Measurements from ENCODE around the gene UBE2J1.
"Not testable (repeated sequence)": the region's sequence is repeated elsewhere in the genome, so short reads cannot be mapped to it uniquely, and the experiment has no call there.

UBE2J1 gene

DNA sequence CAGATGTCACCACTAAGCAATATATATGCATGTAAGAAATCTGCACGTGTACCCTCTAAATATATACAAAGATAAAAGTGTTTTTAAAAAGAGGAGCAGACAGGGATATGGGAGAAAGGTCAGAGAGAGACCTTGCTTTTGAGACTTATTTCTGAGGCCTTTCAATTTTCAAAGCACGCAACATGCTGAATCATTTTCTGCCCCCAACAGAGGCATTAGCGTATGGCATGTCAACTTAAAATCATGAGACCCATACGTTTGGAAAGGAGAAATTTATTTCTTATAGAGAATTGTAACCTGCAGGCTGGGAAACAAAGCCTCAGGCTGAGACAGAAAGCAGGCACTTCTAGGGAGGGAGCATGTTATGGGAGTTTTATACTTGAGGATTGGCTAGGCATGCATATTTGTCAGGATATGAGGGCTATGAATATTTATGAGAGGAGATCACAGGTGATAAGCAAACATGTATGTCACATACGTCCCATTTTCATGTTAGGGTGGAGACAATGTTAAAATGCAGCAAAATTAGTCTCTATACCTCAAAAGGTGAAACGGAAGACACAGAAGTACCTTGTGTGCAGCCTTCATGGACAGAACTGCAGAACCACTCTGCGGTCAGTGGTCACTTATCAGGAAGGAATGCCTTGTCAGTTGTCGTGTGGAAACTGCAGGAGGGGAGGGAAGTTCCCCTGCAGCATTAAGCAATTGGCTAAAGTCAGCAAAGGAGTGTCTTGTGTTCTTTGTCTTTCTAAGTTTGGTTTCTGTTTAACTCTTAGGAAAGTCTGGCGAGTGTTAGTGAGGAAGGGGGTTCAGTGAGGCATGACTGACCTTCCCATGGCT is 31.2 kb downstream of the UBE2J1 start:
- DNase-seq (ENCODE audit: low read depth in 1 of 2, low spot score in 1 of 2), result no peak

DNA sequence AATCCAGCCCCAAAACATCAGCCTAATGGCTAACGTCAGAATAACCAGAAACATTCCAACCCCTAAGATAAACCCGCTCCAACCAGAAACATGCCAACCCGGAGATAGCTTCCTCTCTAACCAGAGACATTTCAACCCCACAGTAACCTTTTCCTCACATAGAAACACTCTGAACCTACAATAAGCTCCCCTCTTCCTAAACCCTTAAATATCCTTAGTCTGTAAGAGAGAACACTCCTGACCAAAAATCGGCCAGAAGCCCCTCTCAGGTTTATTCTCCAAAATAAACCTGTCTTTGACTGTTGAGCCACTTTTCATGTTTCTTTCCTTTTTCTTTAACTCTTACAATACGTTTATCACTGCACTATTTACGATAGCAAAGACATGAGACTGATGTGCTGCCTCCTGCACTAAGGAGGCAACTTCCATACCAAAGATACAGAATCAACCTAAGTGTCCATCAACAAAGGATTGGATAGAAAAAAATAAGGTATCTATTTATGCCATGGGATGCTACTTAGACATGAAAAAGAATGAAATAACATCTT is 32.4 kb downstream of the UBE2J1 start:
- DNase-seq (ENCODE audit: low read depth in 1 of 2, low spot score in 1 of 2), result no peak

DNA sequence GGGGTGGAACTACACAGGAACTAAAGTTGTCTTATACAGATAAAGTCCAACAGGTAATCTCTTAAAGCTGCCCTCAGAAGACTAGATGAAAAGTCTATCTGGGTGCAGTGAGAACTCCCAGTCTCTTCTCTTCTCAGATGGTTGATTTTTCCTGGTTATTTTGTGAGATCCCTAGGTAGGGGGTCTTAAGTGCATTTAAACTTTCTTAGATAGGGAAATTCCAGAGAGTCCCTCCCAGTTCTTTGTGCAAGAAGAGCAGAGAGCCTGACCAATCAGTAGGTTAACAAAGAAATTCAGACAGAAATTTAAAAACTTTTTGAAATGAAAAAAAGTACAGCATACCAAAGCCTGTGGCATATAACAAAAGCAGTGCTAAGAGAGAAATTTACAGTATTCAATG is 35.5 kb downstream of the UBE2J1 start:
- DNase-seq (ENCODE audit: low read depth in 1 of 2, low spot score in 1 of 2), result no peak

DNA sequence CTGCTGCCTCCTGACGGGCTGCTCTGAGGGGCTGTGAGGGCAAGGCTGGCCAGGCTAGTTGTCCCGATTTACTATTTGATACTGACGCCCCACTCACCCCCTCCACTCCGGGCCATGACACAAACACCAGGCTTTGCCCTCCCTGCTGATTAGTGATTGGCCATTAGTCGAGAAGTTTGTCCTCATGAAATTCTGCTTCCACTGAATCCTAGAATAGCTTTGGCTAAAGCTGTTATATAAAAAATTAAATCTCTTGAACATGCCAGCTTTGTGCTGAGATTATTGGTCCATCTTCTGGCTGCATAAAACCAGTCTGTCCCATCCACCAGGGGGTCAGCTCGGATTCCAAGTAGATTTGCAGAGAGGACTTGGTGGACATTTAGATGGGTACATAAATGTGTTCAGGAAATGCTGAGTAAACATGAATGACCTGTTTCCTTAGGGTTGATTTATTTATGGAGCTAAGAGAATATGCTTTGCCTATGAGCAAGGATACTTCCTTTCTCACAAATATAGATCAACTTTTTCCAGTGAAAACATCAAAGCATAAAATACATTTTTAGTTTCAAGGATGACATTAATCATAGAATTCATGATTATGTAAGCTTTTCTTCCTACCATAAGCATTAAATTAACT is 37.2 kb downstream of the UBE2J1 start, which contains the start of gene GABRR2:
TSS of gene GABRR2 (minus strand) at position 51 of the 637 bp plus-strand sequence. CDS start 134 bp downstream, outside the sequence.
- no peak for DNase-seq (ENCODE audit: low read depth in 1 of 2, low spot score in 1 of 2)

DNA sequence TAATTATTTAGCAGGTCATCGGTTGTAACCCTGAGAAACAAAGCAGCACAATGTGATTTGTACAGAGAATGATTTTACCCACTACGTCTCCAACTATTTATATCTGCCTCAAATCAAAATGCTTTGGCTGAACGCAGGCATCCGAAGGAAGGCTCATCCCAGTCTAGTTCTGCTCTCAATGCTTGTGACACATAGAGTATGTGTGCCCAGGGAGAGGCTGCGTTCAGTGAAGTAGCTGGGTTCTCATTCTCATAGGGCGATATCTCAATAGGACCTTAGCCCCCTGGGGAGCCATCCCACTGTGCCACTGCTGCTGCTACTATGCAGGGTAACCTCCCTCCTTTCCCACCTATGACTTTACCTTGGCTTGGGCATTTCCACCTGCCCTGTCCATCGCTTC is 37.8 kb downstream of the UBE2J1 start:
- no peak for DNase-seq (ENCODE audit: low read depth in 1 of 2, low spot score in 1 of 2)

DNA sequence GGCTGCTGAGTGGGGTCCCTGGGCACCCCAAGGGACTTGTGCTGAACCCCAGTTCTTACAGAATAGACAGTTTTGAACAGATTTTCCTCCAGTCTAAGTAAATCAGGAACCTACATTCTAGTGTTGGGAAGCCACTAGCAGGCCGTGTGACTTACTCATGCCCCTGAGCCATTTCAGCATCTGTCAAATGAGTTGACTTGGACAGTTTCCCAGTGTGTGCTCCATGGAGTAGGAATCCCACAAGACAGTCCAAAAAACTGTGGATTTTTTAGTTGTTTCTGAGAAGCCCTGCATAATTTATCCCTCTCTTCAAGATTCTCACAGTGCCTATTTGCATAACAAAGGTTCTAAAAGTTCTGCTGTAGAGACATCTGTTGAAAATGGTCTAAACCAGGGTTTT is 39.5 kb downstream of the UBE2J1 start:
- DNase-seq (ENCODE audit: low read depth in 1 of 2, low spot score in 1 of 2), result no peak

DNA sequence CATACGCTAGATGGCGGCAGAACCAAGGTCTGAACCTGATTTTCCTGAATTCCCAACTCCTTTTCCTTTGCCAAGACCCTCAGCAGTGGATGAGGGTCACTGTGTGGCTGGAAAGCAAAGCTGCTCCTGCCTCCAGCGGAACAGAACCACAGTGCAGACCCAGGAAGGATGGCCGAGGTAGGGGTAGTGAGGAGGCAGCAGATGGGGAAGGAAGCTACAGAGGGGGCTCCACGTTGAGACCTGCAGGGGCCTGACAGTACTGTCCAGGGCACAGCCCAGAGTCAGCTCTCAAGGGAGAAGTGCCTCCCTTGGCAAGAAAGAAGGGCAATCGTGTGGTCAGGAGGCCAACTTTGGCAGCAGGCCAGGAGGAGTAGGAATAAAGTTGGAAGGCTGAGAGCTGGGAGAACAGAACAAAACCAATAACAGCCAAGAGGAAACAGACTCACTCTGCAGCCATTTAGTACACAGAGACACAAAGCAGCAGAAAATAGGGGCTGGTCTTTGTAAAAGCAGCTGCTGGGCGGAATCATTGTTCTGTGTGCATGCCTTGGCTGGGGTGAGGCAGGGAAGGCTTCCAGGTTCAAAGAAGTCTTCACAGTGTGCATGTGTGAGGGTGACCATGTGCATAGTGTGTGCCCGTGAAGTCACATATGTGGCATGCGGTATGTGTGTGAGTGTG is 40.5 kb downstream of the UBE2J1 start:
- DNase-seq (ENCODE audit: low read depth in 1 of 2, low spot score in 1 of 2), result no peak

DNA sequence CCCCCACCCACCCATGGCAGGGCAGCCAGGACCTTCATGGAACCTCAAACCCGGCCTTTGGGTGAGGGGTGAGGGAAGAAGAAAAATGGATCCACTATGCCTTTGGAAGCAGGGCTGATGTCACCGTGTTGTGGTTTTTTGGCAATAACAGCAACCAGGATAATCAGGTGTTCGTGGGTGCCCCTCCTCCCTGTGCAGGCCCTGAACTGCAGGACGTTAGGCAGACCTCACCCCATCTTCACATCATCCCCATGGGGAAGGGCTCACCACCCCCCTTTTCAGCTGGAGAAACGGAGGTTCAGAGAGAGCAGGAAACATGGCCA is 41.0 kb downstream of the UBE2J1 start:
- DNase-seq (ENCODE audit: low read depth in 1 of 2, low spot score in 1 of 2), result no peak

DNA sequence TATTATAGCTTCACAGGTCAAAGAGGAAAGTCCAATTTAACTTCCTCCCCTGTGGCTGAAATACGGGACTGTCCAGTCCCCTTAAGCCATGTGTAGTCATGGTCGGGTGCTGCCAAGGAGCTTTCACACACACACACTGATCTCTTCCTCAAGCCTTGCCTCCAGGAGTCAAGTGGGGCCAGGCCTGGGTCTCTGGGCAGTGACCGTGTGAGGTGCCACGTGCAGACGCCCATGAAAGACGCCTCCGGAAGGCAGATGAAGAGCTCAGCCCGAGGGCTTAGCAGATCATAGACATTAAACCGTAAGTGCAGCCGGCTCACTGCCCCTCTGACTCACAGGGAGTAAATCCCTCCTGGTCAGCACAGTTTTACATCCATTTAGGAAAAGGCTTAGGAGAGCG is 41.6 kb downstream of the UBE2J1 start:
- no peak for DNase-seq (ENCODE audit: low read depth in 1 of 2, low spot score in 1 of 2)

DNA sequence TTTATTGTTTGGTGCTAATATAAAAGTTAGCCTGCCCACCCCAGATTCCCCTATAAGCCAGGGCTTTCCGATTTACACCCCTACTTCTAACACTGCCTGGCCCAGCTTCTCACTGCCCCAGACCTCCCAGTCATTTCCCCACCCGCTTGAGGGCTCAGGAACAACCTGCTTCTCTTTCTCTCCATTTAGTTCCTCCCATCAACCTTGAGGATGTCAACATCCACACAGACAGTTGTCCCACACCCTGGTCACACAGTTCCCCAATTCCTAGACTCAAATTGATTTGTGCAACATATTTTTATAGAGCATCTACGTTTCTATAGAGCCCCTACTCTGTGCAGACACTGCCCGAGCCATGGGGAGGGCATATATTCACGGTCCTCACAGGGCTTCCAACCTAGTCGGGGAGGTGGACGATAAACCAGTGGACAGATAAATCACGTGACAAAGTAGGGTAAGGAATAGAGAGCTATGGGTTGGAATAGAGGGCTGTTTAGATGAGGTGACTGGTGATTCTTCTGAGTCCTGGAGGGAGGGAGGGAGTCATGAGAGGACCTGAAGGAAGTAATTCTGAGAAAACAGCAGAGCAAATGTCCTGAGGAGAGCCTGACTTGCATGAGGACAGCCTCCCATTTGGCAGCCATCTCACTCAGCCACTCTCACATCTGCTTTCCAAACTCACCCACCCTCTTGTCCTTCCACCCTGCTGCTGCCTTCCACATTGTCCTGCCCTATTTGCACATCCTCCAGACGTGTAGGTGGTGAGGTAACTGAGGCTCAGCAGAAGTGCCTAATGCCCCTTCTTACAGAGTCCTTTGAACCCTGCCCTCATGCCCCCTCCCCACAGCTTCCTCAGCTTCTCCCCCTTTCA is 43.8 kb downstream of the UBE2J1 start:
- no peak for DNase-seq (ENCODE audit: low read depth in 1 of 2, low spot score in 1 of 2)

DNA sequence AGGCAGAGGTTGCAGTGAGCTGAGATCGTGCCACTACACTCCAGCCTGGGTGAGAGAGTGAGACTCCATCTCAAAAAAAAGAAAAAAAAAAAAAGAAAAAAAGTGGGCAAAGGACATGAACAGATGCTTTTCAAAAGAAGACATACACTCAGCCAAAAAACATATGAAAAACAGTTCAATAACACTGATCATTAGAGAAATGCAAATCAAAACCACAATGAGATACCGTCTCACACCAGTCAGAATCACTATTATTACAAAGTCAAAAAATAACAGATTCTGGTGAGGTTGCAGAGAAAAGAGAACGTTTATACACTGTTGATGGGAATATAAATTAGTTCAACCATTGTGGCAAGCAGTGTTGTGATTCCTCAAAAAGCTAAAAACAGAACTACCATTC is 48.0 kb downstream of the UBE2J1 start:
- DNase-seq (ENCODE audit: low read depth in 1 of 2, low spot score in 1 of 2), result not testable (repeated sequence)

DNA sequence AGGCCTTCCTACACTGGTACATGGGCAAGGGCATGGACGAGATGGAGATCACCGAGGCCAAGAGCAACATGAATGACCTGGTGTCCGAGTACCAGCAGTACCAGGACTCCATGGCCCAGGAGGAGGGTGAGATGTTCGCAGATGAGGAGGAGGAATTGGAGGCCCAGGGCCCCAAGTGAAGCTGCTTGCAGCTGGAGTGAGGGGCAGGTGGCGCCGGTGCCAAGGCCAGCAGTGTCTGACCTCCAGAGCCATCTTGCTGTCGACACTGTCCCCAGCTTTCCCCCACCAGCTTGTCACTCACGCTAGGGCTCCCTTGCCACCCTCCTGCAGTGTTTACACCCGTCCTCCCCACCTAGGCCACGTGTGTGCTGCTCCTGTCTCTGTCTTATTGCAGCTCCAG is 49.6 kb downstream of the UBE2J1 start:
- no peak for DNase-seq (ENCODE audit: low read depth in 1 of 2, low spot score in 1 of 2)

DNA sequence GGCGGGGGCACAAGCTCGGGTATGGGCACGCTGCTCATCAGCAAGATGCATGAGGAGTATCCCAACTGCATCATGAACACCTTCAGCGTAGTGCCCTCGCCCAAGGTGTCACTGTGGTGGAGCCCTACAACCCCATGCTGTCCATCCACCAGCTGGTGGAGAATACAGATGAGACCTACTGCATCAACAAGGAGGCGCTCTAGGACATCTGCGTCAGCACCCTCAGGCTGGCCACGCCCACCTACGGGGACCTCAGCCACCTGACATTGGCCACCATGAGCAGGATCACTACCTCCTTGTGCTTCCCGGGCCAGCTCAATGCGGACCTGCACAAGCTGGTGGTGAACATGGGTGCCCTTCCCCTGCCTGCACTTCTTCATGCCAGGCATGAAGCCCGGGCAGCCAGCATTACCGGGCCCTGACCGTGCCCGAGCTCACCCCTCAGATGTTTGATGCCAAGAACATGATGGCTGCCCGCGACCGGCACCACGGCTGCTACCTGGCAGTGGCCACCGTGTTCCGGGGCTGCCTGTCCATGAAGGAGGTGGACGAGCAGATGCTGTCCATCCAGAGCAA is 50.2 kb downstream of the UBE2J1 start:
- DNase-seq (ENCODE audit: low read depth in 1 of 2, low spot score in 1 of 2), result no peak

DNA sequence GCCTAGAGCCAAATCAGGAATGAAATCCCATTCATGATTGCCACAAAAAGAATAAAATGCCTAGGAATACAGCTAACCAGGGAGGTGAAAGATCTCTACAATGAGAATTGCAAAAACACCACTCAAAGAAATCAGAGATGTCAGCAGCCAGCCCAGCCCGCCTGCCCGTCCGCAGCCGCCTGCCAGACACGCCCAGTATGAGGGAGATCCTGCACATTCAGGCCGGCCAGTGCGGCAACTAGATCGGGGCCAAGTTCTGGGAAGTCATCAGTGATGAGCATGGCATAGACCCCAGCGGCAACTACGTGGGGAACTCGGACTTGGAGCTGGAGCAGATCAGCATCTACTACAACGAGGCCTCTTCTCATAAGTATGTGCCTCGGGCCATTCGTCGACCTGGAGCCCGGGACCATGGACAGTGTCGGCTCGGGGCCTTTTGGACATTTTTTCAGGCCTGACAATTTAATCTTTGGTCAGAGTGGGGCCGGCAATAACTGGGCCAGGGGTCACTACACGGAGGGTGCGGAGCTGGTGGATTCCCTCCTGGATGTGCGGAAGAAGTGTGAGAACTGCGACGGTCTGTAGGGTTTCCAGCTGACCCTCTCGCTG is 50.8 kb downstream of the UBE2J1 start:
- DNase-seq (ENCODE audit: low read depth in 1 of 2, low spot score in 1 of 2), result no peak

DNA sequence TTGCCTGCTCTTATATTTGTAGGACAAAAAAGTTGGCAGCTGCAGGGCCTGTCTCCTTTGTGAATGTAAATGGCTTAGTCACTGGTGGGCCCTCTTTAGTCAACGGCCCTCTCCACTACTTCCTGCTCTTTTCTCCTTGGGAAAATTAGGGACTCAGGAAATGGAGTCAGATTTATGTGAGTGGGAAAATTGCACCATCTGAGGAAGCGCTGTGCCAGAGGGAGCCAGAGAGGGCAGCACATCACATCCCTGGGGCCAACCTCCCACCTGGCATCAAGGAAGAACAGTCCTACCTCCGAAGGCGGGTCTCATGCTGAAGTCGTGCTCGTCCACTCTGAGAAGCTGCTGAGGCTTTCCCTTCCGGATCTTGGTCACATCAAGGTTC is 53.1 kb downstream of the UBE2J1 start:
- DNase-seq (ENCODE audit: low read depth in 1 of 2, low spot score in 1 of 2), result no peak

DNA sequence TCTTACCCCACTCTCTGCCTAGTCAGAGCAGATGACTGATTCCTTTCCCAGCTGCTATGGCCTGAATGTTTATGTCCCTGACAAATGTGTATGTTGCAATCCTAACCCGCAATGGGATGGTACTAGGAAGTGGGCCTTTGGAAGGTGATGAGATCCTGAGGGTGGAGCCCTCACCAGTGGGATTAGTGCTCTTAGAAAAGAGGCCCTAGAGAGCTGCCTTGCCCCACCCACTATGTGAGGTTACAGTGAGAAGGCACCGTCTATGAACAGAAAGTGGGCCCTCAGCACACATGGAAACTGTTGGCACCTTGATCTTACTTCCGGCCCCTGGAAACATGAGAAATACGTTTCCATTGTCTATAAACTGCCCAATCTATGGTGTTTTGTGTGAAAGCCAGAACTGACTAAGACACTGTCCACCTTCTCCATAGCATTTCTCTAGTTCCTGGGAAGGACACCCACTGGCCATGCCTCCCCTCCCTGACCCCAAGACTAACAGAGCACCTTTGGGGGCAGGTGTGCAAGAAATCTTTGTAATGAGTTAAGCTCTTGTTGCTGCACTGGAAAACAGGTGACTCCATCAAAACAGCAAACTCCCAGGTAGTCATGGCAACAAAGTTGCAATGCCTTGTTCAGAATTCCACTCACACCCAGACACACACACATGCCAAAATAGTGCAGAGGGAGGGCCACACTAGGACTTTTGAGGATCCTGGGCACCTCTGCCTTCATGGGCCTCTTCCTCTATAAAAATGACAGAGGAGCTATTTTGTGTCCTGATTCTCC is 53.6 kb downstream of the UBE2J1 start:
- no peak for DNase-seq (ENCODE audit: low read depth in 1 of 2, low spot score in 1 of 2)

DNA sequence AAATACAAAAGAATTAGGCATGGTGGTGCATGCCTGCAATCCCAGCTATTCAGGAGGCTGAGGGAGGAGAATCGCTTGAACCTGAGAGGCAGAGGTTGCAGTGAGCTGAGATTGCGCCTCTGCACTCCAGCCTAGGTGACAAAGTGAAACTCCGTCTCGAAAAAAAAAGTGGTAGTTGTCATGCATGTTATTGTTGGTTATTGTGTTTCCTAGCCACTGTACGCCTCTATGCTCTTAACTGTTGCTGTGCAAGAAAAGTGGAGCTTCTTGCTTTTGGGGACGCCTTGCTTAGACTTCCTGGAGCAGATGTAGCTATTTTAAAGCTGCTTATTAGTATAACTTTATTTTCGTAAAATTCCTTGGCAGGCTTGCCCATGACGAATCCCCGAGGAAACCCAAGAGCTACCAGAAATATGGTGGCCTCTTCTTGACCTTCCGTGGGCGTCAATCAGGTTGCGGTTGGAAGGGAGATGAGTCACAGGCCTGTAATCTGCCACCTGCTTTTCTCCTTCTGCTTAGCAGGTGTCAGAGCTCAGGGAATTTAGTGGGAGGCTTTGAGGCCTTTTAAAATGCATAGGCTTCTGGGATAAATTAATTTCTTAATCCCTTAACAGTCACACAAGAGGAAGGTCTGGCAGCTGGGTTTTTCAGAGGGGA is 54.7 kb downstream of the UBE2J1 start:
- peak in 1 of 2 donors; percentile 49 for DNase-seq (ENCODE audit: low read depth in 1 of 2, low spot score in 1 of 2)

DNA sequence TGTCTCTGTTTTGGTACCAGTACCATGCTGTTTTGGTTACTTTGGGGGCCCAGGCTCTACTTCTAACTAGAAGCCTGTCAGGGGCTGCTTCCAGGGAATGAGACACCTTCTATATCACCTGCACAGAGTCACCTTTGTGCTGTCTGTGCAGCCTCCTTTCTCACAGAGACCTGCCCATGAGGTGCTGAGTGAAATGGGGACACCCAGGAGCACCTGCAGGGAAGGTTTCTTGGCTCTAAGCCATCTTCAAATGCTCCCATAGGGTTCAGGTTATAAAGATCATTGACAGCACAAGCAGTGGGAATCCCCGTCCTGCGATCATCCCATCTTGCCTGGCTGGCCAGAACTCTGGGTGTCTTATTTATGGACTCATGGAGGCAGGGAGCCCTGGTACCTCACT is 56.5 kb downstream of the UBE2J1 start:
- DNase-seq (ENCODE audit: low read depth in 1 of 2, low spot score in 1 of 2), result no peak

DNA sequence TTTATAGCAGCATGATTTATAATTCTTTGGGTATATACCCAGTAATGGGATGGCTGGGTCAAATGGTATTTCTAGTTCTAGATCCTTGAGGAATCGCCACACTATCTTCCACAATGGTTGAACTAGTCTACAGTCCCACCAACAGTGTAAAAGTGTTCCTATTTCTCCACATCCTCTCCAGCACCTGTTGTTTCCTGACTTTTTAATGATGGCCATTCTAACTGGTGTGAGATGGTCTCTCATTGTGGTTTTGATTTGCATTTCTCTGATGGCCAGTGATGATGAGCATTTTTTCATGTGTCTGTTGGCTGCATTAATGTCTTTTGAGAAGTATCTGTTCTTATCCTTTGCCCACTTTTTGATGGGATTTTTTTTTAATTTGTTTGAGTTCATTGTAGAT is 57.4 kb downstream of the UBE2J1 start:
- DNase-seq (ENCODE audit: low read depth in 1 of 2, low spot score in 1 of 2), result not testable (repeated sequence)
